NCI-H526 treated with DMSO at 0.1 percent for 48 hours (cell line): ENCODE measurements around the gene MICAL3.

Source experiments
- DNase-seq: peaks from one replicate; lab custom pipeline; 2025; lab: John Stamatoyannopoulos, UW

The MICAL3 gene

DNA sequence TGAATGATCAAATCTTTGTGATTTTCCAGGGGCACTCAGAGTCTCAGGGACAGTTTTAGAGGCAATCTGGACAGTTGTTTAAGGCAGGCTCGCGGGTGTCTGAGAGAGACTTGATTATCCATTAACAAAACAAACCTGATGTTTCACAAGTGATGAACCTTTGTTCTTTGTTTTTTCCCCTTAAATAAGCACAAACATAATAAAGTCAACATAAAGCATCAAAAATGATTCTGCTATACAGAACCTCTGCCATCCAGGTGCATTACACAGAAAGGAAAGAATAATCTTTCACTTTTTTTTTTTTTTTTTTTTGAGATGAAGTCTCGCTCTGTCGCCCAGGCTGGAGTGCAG lies 263.2 kb downstream of the MICAL3 start:
- DNase-seq: no peak

DNA sequence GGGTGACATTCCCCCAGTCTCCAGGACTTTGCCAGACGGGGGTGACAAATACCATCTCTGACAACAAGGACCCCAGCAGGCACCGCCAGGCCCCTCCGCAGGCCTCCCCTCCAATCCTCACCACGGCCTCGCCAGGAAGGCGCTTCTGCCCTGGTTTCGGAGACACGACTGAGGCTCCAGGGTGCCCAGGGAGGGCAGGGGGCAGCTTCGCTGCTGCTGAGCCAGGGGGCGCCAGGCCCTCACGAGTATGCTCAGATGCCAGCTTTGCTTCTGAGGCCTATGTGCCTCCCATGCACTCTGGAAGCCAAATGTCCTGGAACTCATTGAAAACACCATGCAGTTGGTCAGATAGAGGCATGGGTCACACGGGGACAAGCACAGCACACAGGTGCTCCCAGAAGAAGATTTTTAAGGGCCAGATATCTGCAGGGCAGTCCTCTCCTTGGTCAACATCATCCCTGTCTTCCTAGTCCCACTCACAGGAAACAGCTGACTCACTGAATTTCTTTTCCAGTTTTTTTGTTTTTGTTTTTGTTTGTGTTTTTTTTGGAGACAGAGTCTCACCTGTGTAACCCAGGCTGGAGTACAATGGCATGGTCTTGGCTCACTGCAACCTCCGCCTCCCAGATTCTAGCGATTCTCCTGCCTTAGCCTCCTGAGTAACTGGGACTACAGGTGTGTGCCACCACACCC lies 270.0 kb downstream of the MICAL3 start:
- DNase-seq: no peak

DNA sequence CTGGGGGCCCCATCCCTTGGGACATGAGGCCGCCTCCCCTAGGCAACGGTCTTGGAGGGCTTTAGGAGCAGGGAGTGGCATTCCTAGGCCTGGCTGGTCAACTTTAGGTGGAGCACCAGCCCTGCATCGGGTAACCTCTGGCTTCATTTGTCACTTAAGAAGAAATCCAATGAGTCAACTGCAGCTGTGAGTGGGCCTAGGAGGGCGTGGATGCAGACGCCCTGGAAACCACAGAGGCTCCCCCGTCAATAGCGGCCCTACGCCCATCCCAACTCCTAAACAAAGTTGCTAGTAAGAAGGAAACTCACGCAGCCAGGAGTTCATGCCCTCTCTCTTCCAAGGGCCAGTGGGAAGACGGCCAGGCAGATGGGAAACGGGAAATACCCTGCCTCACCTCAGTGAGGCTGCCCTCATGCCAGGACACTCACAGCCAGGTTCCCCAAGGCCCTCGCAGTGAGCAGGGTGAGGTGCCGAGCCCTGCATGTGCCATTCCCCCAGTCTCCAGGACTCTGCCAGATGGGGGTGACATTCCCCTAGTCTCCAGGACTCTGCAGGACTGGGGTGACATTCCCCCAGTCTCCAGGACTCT lies 270.9 kb downstream of the MICAL3 start:
- DNase-seq: no peak

DNA sequence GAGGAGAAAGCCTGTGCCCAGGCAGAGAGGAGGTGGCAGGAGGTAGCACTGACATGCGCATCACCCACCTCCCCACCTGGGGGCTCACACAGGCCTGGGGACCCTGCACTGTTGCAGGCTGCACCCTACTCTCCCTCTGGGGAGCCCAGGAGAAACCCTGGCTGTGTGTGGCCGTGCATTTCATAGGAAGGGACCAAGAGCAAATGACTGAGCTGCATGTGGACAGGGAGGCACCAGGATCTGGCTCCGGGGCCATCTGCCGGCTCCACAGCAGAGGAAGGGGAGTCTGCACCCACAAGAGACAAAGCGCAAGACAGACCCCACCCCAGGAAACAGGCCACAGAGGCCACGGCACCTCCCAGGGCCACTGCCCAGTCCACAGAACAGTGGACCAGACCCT lies 272.8 kb downstream of the MICAL3 start:
- no peak for DNase-seq

DNA sequence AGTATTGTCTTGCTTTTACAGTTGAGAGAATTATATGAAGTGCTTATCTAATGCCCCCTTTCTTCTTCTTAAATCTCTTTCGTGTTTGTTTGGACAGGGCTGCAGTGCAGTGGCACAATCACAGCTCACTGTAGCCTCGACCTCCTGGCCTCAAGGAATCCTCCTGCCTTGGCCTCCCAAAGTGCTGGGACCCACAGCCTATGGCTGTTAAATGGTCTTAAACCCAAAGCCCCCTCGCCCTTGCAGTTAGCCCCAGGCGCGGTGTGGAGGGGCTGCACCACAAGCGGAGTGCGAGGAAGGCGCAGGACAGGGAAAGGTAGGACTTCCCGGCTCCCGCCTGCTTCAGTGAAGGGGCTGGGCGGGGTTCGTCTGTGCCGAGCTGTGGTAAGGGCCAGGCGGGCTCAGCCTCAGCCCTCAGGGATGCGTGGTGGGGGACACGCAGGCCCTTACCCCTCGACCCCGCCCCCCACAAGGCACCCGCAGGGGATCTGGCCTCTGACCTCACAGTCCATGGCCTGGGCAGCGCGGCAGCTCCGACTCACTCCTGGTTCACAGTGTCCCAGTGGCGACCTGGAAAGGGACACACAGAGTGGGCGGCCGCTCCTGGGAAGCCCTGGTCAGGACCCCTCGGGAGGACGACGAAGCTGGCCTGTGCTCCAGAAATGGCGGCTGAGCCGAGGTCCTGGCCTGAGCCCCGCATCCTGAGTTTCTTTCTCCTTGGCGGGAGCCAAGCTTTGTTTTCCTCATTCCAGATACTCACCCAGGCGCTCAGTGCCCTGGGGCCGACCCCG lies 274.6 kb downstream of the MICAL3 start:
- DNase-seq: no peak

DNA sequence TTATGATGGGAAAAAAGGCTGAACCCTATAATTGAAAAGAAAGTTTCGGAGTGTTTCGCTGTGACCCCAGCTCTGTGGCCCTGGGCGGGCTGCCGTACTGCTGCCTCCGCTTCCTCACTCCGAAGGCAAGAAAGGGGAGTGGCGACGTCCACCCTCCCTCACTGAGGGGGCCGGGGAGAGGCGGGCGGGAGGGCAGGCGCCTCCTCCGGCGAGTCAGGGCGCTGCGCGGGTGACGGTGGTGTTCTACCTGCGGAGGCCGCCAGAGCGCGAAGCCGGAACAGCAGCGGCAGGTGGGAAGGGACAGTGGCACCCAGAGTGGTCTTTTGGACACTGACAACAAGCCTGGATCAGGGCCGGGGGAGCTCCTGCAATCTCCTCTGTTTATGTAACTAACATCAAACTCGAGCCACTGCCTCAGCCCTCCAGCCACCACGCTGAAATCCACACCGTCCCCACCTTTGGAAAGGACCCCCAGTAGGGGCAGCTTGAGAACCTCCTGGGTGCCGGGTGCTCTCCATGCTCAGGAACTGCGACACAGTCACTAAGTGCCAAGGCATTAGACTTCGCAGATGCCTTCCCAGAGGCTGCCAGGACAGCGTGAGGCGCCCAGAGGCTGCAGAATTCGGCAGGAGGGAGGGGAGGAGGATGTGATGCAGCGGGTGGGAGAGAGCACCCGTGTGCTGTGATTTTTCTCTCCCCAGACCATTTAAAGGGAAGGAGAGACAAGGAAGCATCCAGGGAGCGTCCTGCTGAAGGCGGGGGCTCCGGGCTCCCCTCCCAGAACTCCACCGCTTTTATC lies 275.6 kb downstream of the MICAL3 start:
- DNase-seq: no peak

DNA sequence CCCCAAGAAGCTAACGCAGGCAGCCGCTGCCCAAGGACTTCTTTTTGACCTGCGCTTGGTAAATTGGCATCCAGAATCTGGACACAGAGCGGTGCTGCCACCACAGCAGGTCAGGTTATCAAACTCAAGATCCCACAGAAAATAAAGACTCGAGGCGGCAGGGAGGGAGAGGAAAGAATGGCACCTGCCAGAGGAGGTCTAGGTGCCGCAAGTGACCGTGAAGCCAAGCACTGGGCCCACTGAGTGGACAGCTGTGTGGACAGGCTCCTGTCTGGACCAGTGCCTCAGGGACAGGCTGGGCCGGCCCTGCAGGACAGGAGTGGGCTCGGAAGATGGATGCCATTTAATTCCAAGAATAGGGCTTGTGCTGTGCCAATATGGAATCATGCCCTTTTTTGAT lies 277.4 kb downstream of the MICAL3 start:
- DNase-seq: no peak

DNA sequence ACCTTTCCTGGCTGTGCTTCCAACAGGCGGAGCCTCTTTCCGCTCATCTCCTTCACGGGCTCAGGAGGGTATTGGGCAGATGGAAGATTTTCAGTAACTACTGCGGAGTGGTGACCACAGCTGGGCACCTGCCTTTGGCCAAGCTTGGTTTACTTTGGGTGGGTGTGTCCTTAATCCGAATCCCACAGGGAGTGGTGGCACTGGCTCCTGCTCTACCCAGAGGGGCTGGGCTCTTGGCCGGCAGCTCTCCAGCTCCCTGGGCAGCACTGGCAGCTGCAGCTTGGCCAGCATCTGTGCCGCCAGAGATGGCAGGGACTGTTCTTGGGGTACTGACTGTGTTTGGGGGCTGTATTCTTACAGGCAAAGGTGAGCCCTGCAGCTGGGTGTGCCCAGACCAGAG lies 279.9 kb downstream of the MICAL3 start:
- no peak for DNase-seq

DNA sequence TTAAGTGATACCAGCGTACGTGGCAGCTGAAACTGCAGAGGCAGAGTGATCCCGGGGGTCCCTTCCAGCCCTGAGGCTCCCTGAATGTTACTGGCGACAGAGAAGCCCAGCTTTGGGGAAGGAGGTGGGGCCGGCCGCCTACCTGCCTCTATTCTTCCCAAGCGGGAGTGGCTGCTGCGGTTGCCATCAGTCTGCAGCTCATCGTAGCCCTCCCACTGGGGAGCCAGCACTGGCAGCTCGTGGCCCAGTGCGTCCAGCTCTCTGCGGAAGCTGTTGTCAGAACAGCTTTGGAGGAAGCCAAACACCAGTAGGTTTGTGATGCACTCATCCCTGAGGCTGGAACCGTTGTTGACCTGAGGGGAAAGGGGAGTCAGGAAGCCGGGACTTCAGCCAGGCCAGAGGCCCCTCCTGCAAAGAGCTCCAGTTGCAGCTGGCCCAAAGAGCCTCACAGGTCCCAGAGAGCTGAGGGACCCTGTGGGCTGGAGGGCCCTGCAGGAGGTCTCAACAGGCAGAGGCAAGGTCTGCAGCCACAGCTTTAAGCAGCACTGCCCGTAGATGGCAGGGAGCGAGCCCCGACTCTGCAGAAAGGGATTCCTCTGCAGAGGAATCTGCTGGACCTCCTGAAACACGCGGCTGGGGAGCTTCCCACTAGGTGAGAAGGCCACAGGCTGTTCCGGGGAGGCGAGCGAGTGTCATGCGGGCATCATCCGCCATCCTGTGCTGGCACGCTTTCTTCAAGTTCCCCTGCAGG lies 280.5 kb downstream of the MICAL3 start:
- DNase-seq: no peak

DNA sequence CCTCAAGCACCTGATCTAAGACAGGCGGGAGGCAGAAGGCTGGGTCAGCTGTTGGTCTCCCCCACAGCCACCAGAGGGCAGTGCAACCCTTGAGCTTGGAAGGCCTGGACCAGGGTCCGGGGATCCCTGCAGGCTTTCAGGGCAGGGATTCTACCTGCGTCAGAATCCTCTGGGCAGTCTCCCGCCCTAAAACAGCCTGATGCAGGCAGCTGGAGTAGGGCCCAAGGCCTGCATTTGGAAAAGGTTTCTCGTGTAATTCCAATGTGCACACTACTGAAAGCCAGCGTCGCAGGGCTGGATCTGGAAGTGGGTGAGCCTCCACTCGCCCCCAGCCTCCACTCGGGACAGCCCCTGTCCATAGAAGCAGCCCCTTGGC lies 281.8 kb downstream of the MICAL3 start:
- DNase-seq: peak; percentile 14

DNA sequence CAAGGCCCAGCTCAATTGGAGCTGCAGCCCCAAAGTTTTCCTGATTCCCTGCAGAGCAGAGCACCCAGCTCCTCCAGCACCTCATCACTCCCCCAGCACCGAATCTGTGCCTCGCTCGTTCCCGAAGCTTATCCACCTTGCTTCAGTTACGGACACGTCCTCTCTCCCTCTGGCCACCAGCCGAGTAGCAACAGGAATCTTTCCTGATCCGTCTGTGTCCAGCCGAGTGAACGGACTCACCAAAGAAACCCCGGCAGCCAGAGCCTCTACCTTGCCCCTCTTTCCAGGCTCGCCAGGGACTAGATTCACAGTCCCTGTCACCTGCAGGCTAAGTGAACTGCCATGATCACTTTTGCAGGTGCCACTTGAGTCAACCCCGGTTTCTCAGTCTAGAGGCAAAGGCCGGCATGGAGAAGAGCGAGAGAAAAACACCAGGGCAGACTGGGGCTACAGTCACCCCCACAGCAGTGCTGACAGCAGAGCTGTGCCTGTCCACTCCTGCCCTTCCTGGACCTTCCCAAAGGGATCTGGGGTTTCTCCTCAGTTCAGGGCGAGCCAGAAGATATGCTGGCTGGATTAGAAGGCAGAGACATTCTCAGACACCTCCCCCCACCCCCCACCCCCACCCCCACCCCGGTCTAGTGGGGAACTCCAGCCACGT lies 282.4 kb downstream of the MICAL3 start:
- no peak for DNase-seq

DNA sequence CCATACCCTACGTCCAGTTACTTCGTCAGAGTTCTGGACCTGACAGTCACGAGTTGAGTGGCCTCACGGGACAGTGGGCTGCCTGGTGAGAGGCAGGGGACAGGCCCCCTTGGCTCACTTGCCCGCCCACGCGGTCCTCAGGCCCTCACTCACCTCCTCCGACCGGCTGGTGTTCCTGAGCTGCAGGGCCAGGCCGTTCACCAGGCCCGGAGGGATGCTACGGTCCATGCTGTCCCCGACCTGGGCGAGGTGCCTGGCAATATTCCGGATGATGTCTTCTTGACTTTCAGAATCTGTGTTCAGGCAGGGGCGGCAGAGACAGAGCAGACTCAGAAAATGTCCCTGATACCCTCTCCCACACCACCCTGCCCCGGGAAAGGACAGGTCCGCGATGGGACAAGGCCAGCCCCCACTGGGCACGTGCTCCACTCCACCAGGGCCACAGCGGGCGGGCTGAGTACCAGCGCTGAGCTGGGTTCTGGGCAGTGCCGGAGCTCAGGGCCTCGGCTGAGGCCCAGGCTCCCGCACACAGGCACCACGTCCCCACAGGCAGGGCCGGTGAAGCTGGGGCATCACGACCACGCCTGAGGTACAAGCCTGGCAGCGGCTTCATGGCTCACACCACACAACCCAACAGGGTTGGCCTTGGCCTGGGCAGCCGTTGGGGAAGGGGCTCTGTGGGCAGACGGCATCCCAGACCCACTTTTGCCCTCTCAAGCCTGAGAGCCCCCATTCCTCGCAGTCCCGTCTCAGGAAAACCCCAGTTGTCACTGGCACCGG lies 285.0 kb downstream of the MICAL3 start:
- DNase-seq: no peak

DNA sequence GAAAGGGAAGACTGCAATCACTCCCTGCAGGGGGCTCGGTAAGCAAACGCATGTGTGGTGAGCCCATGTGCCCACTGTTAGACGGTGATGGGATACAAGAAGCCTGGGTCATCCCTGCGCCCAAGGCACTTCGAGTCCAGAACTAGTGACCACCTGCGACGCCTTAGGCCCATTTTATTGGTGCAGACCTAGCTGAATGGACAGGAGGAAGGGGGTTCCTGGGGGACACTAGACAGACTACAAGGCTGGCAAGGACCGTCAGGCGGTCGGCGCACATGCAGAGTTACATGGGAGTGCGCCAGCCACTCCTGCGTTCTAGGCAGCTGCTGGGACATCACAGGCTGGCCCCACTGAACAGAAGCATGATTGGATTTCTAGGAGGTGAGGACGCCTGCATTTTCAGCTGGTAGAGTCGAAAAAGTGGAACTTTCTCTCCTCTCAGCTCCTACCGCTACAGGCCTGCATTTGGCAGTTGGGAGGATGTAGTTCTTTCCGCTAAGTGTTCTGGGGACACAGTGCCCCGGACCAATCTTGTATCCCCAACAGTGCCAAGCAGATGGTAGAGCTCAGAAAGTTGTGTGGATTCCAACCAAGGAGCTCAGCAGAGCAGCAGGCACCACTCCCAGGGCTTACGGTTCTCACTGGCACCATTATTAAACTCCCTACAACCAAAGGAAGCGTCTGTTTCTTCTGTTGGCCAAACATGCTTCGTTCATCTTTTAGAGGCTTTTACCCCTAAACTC lies 285.8 kb downstream of the MICAL3 start:
- no peak for DNase-seq
